Measurements from ENCODE around the gene CDH4. TPM values are rescaled to one million over a fixed set of nuclear protein-coding genes. Genes with fewer than 3 reads are reported as not detected.

CDH4 gene
- total RNA-seq, 1 experiment from 2014 or later: 5.3 TPM

- H3K4me3 Mint-ChIP-seq: no peak overlapping the region
- DNase-seq (ENCODE audit: low spot score) (no peak), ATAC-seq (no peak)
- H3K27ac Mint-ChIP-seq: no peak overlapping the region
- H3K36me3 Mint-ChIP-seq: no peaks in the 10 kb centered on the region; the same call in 1 of the 2 replicates
- H3K4me1 Mint-ChIP-seq: peaks cover 42% of the 10 kb centered on the region
- ChIA-PET CTCF (no interaction called here), POLR2A (no interaction called here)
- H3K9me3 Mint-ChIP-seq: peaks cover 2% of the 10 kb centered on the region
- no peak for TF ChIP-seq ZNF138 (CRISPR knock-in tag; conservative IDR thresholded peaks at IDR 0.05)
- no peak for TF ChIP-seq ZNF121 (CRISPR knock-in tag; IDR thresholded peaks at IDR 0.05)
- no peak for TF ChIP-seq AFF4 (CRISPR knock-in tag; IDR thresholded peaks at IDR 0.05; ENCODE audit: borderline replicate concordance)
- TF ChIP-seq ATF3 (CRISPR knock-in tag; conservative IDR thresholded peaks at IDR 0.05): no peak
- TF ChIP-seq ATF6 (CRISPR knock-in tag; IDR thresholded peaks at IDR 0.05): no peak
- TF ChIP-seq NR3C1 (CRISPR knock-in tag; conservative IDR thresholded peaks at IDR 0.05; ENCODE audit: low read depth): no peak
- no peak for TF ChIP-seq ZBTB43 (CRISPR knock-in tag; IDR thresholded peaks at IDR 0.05)
- TF ChIP-seq STAT6 (CRISPR knock-in tag; conservative IDR thresholded peaks at IDR 0.05; ENCODE audit: low read depth): no peak
- peaks cover 13% of the 10 kb centered on the region for H3K27me3 Mint-ChIP-seq (ENCODE audit: low read depth)
These were observed 261.3 kb downstream of the CDH4 start for GRCh38 chr20:61513124-61514017.

GRCh38 chr20:61514018-61514365 is 261.9 kb downstream of the CDH4 start:
- H3K4me1 Mint-ChIP-seq: peaks cover 42% of the 10 kb centered on the region
- H3K27me3 Mint-ChIP-seq (ENCODE audit: low read depth): peaks cover 20% of the 10 kb centered on the region
- no peak overlapping the region for H3K4me3 Mint-ChIP-seq
- H3K27ac Mint-ChIP-seq: no peak overlapping the region
- peaks cover 8% of the 10 kb centered on the region for H3K9me3 Mint-ChIP-seq
- TF ChIP-seq CBFB (CRISPR knock-in tag; IDR thresholded peaks at IDR 0.05; ENCODE audit: low read depth) (no peak), ZMAT4 (CRISPR knock-in tag; IDR thresholded peaks at IDR 0.05) (no peak), MLX (CRISPR knock-in tag; IDR thresholded peaks at IDR 0.05) (no peak), PRRX2 (CRISPR knock-in tag; IDR thresholded peaks at IDR 0.05) (no peak), ETV6 (CRISPR knock-in tag; IDR thresholded peaks at IDR 0.05) (no peak)
- ATAC-seq (no peak), DNase-seq (ENCODE audit: low spot score) (no peak)
- ChIA-PET CTCF (interaction anchor here (1.4 kb wide), 1 partner anchor 37 kb away, joined by 4 read pairs; no protein-coding TSS in a partner anchor), POLR2A (no interaction called here)
- H3K36me3 Mint-ChIP-seq: no peaks in the 10 kb centered on the region; the same call in 1 of the 2 replicates
